PC-3 (cell line): ENCODE data around the gene SSTR3. TPM values are rescaled to one million over a fixed set of nuclear protein-coding genes. Genes with fewer than 3 reads are reported as not detected.

Experiments
- ATAC-seq: fragments of 200-7000 bp; cut with Tn5 transposase; 2 replicates; pipeline ENCODE4 v1.9.1; 2020; ENCODE audit warnings: mild to moderate bottlenecking, moderate library complexity
- BruUV-seq: library from RNA; stranded (reverse); fragments of 400-500 nt; replicated peaks from 2 replicates; lab custom pipeline; 2021; lab: Mats Ljungman, UMichigan
- CTCF ChIA-PET: fragments of 300-600 bp; sonication (Branson Sonifier 250); formaldehyde crosslinking; loops from one replicate; lab custom pipeline; 2022; ENCODE audit warnings: antibody characterized with exemption; lab: Charles Lee
- POLR2A ChIA-PET: fragments of 300-600 bp; sonication (Branson Sonifier 250); formaldehyde crosslinking; loops from one replicate; lab custom pipeline; 2022; ENCODE audit warnings: antibody characterized with exemption; ENCODE audit not compliant: unreplicated experiment; lab: Charles Lee
- DNase-seq: peaks from one replicate; pipeline ENCODE4 v3.0.0-alpha.2; 2015
- H2AFZ ChIP-seq: fragments of 300-600 bp; sonication (generic); 2 replicates; pipeline ENCODE4 v1.6.0; 2016; ENCODE audit warnings: antibody characterized with exemption, low read length
- H3F3A ChIP-seq: fragments of 300-600 bp; sonication (generic); one replicate; pipeline ENCODE4 v1.6.0; 2017; ENCODE audit warnings: antibody characterized with exemption, low read length, control low read depth, mild to moderate bottlenecking; ENCODE audit not compliant: unreplicated experiment
- H3K27ac ChIP-seq: fragments of 300-600 bp; sonication (generic); 2 replicates; pipeline ENCODE4 v1.5.1; 2016; ENCODE audit warnings: mild to moderate bottlenecking, low read length
- H3K27me3 ChIP-seq: fragments of 300-600 bp; sonication (generic); 2 replicates; pipeline ENCODE4 v1.6.1; 2016; ENCODE audit warnings: low read length, mixed read lengths
- H3K36me3 ChIP-seq: fragments of 300-600 bp; sonication (generic); 2 replicates; pipeline ENCODE4 v1.6.1; 2016; ENCODE audit warnings: low read depth, mixed run types, low read length, mixed read lengths
- H3K4me1 ChIP-seq: fragments of 300-600 bp; sonication (generic); 2 replicates; pipeline ENCODE4 v1.5.1; 2016; ENCODE audit warnings: low read length; ENCODE audit not compliant: insufficient read depth
- H3K4me2 ChIP-seq: fragments of 300-600 bp; sonication (generic); 2 replicates; pipeline ENCODE4 v1.6.0; 2016; ENCODE audit warnings: low read length
- H3K4me3 ChIP-seq: fragments of 300-600 bp; sonication (generic); 2 replicates; pipeline ENCODE4 v1.5.1; 2016; ENCODE audit warnings: mild to moderate bottlenecking, low read length, mixed read lengths
- H3K79me2 ChIP-seq: fragments of 300-600 bp; sonication (generic); 2 replicates; pipeline ENCODE4 v1.6.1; 2017; ENCODE audit warnings: low read length, mixed read lengths
- H3K9ac ChIP-seq: fragments of 300-600 bp; sonication (generic); 2 replicates; pipeline ENCODE4 v1.6.0; 2016; ENCODE audit warnings: mild to moderate bottlenecking, low read length
- H3K9me2 ChIP-seq: fragments of 300-600 bp; sonication (generic); replicated peaks from 2 replicates; pipeline ENCODE4 v1.6.1; 2016; ENCODE audit warnings: mixed run types, low read length, mixed read lengths
- H3K9me3 ChIP-seq: fragments of 300-600 bp; sonication (generic); 2 replicates; pipeline ENCODE4 v1.6.1; 2016; ENCODE audit warnings: low read length, mixed read lengths
- H4K20me1 ChIP-seq: fragments of 300-600 bp; sonication (generic); 2 replicates; pipeline ENCODE4 v1.6.1; 2016; ENCODE audit warnings: low read length, mixed read lengths
- EZH2 ChIP-seq: fragments of 300-600 bp; sonication (generic); IDR thresholded peaks from one replicate; pipeline ENCODE4 v1.6.1; 2017; ENCODE audit warnings: antibody characterized with exemption, mild to moderate bottlenecking, low read length; ENCODE audit not compliant: unreplicated experiment
- EZH2phosphoT487 ChIP-seq: fragments of 300-600 bp; sonication (generic); IDR thresholded peaks from 2 replicates; pipeline ENCODE4 v1.6.1; 2018; ENCODE audit warnings: mild to moderate bottlenecking, antibody characterized with exemption, low read length, borderline replicate concordance
- intact Hi-C: fragments of 100-400 bp; cut with micrococcal nuclease; formaldehyde crosslinking; loops from 2 replicates; pipeline ENCODE4 v1.9.0; 2023
- total RNA-seq: library from RNA; depleted of rRNA; stranded (reverse); fragments of >200 nt; gene quantifications from 2 replicates; pipeline ENCODE4 v1.2.3, GENCODE V29; 2014
- TF ChIP-seq, protein P1 (sequence below): fragments of 300-600 bp; sonication (generic); conservative IDR thresholded peaks from 2 replicates; pipeline ENCODE4 v1.5.1; 2017; ENCODE audit warnings: antibody characterized with exemption, low read depth, mild to moderate bottlenecking, low read length

SSTR3 gene
- total RNA-seq, 1 experiment from 2014 or later = 0.55 TPM

DNA sequence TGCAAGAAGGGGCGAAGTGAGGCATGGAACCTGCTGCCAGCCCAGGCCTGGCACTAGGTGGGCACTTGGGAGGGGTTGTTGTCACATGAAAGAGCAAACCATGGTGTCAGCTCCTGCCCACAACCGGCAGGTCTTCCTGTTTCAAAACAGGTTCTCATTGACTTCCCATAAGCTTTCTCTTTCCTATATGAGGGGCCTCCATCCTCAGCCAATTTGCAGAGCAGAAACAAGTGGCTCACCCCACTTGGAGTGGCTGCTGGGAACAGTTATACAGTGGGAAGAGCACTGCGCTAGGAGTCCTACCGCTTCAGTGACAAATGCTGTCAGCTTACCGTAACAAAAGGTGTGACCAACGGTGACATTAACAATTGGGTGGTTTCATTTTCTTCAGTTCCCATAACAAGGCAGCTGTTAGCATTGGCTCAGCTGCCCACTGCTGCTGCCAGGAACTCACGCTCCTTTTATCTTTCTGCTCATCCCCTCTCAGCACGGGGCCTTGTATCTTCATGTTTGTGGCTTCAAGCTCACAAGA lies 10.2 kb upstream of the SSTR3 start:
- no peak overlapping the region for H3K4me2 ChIP-seq
- DNase-seq (no peak), ATAC-seq (no peak)
- H3K9ac ChIP-seq = no peak overlapping the region
- no peaks in the 10 kb centered on the region for H3F3A ChIP-seq
- H2AFZ ChIP-seq = no peak overlapping the region
- no peaks in the 10 kb centered on the region for H3K9me3 ChIP-seq
- H3K36me3 ChIP-seq = no peaks in the 10 kb centered on the region; the same call in 1 of the 2 replicates
- POLR2A ChIA-PET = no interaction called here
- H3K27ac ChIP-seq = no peak overlapping the region
- H3K79me2 ChIP-seq = no peaks in the 10 kb centered on the region
- no peaks in the 10 kb centered on the region for H4K20me1 ChIP-seq
- intact Hi-C loops = no loop called here
- CTCF ChIA-PET = no interaction called here
- no peak for TF ChIP-seq EZH2phosphoT487
- TF ChIP-seq, protein P1, sequence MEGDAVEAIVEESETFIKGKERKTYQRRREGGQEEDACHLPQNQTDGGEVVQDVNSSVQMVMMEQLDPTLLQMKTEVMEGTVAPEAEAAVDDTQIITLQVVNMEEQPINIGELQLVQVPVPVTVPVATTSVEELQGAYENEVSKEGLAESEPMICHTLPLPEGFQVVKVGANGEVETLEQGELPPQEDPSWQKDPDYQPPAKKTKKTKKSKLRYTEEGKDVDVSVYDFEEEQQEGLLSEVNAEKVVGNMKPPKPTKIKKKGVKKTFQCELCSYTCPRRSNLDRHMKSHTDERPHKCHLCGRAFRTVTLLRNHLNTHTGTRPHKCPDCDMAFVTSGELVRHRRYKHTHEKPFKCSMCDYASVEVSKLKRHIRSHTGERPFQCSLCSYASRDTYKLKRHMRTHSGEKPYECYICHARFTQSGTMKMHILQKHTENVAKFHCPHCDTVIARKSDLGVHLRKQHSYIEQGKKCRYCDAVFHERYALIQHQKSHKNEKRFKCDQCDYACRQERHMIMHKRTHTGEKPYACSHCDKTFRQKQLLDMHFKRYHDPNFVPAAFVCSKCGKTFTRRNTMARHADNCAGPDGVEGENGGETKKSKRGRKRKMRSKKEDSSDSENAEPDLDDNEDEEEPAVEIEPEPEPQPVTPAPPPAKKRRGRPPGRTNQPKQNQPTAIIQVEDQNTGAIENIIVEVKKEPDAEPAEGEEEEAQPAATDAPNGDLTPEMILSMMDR = no peak
- no peak for TF ChIP-seq EZH2
- H3K9me2 ChIP-seq = no peaks in the 10 kb centered on the region
- no peak overlapping the region for H3K4me3 ChIP-seq
- H3K4me1 ChIP-seq = no peaks in the 10 kb centered on the region
- BruUV-seq = no TSS peak
- H3K27me3 ChIP-seq = no peaks in the 10 kb centered on the region

- no peaks in the 10 kb centered on the region for H3K4me1 ChIP-seq
- no peak overlapping the region for H2AFZ ChIP-seq
- no peak overlapping the region for H3K4me3 ChIP-seq
- BruUV-seq = no TSS peak
- CTCF ChIA-PET = no interaction called here
- no peaks in the 10 kb centered on the region for H3K79me2 ChIP-seq
- H3K27ac ChIP-seq = no peak overlapping the region
- ATAC-seq = no peak
- H3K9ac ChIP-seq = no peak overlapping the region
- no peaks in the 10 kb centered on the region; the same call in 1 of the 2 replicates for H3K36me3 ChIP-seq
- H3K27me3 ChIP-seq = no peaks in the 10 kb centered on the region
- no peaks in the 10 kb centered on the region for H3K9me3 ChIP-seq
- no peak overlapping the region for H3K4me2 ChIP-seq
- H3F3A ChIP-seq = no peaks in the 10 kb centered on the region
- POLR2A ChIA-PET = no interaction called here
- no peaks in the 10 kb centered on the region for H4K20me1 ChIP-seq
- intact Hi-C loops = no loop called here
- DNase-seq = no peak
- TF ChIP-seq EZH2phosphoT487 (no peak), EZH2 (no peak)
- TF ChIP-seq, protein P1 = no peak
- no peaks in the 10 kb centered on the region for H3K9me2 ChIP-seq
Measured at GRCh38 chr22:37221424-37222333, 9.4 kb upstream of the SSTR3 start.

- Histone ChIP-seq H3K4me3 (no peak overlapping the region), H3K4me2 (no peak overlapping the region), H4K20me1 (no peaks in the 10 kb centered on the region), H3K27ac (no peak overlapping the region), H3K4me1 (no peaks in the 10 kb centered on the region), H3K36me3 (no peaks in the 10 kb centered on the region), H3K9ac (no peak overlapping the region), H3K9me3 (no peaks in the 10 kb centered on the region), H3K79me2 (no peaks in the 10 kb centered on the region), H3K9me2 (no peaks in the 10 kb centered on the region), H3K27me3 (no peaks in the 10 kb centered on the region), H2AFZ (no peak overlapping the region), H3F3A (no peaks in the 10 kb centered on the region)
- TF ChIP-seq EZH2phosphoT487 = no peak
- TF ChIP-seq EZH2 = no peak
- TF ChIP-seq, protein P1 = no peak
- no TSS peak for BruUV-seq
- CTCF ChIA-PET = no interaction called here
- intact Hi-C loops = no loop called here
- POLR2A ChIA-PET = no interaction called here
- DNase-seq = no peak
- no peak for ATAC-seq
Measured at GRCh38 chr22:37220543-37220981, 8.3 kb upstream of the SSTR3 start.
